GM12878 (cell line): ENCODE results near the gene CACNA2D1. TPM values are rescaled to one million over a fixed set of nuclear protein-coding genes. Genes with fewer than 3 reads are reported as not detected.

Source experiments
- ATAC-seq: fragments of 200-7000 bp; cut with Tn5 transposase; 3 replicates; pipeline ENCODE4 v1.9.1; 2020; ENCODE audit warnings: mild to moderate bottlenecking, moderate library complexity
- BruUV-seq: library from RNA; stranded (reverse); fragments of 400-500 nt; replicated peaks from 2 replicates; lab custom pipeline; 2021; lab: Mats Ljungman, UMichigan
- CTCF ChIA-PET: fragments of 300-600 bp; sonication (Branson Sonifier 250); formaldehyde crosslinking; extraction: SDS; loops from one replicate; lab custom pipeline; 2021; ENCODE audit warnings: inconsistent platforms; lab: Yijun Ruan, JAX
- POLR2A ChIA-PET: fragments of 350-600 bp; formaldehyde crosslinking; extraction: SDS; loops from one replicate; lab custom pipeline; 2021; ENCODE audit warnings: inconsistent platforms; lab: Charles Lee
- RAD21 ChIA-PET: fragments of 300-600 bp; sonication (Branson Sonifier 250); formaldehyde crosslinking; loops from one replicate; lab custom pipeline; 2023; ENCODE audit warnings: antibody characterized with exemption; ENCODE audit not compliant: unreplicated experiment; lab: Charles Lee
- SMC1A ChIA-PET: fragments of 300-600 bp; sonication (Branson Sonifier 250); formaldehyde crosslinking; loops from one replicate; lab custom pipeline; 2023; ENCODE audit not compliant: unreplicated experiment, uncharacterized antibody; lab: Charles Lee
- DNase-seq: peaks from one replicate; pipeline ENCODE4 v3.0.0-alpha.2; 2011; ENCODE audit warnings: low read depth, low spot score
- FAIRE-seq: peaks from 3 replicates; lab custom pipeline; 2011; peaks lifted over from hg19 to GRCh38; lab: Jason Lieb, UNC
- H2AFZ ChIP-seq: 2 replicates; pipeline ENCODE4 v1.6.0; 2011; ENCODE audit warnings: low read depth, low read length, control low read depth; ENCODE audit not compliant: control insufficient read depth
- H3K27ac ChIP-seq: 2 replicates; pipeline ENCODE4 v1.5.1; 2011; ENCODE audit warnings: control low read depth; ENCODE audit not compliant: control insufficient read depth, insufficient read depth
- H3K27me3 ChIP-seq, 2 experiments: replicated peaks in 1 of 2; 2 replicates each; pipeline versions ENCODE4 v1.6.0 to v1.6.1; 2011; ENCODE audit warnings: low read length in 1 of 2; ENCODE audit not compliant: control insufficient read depth in 2 of 2, insufficient read depth in 2 of 2
- H3K36me3 ChIP-seq, 2 experiments: 2 replicates each; pipeline ENCODE4 v1.5.1; 2011; ENCODE audit warnings: low read length in 1 of 2; ENCODE audit not compliant: control insufficient read depth in 2 of 2, insufficient read depth in 2 of 2
- H3K4me1 ChIP-seq: 2 replicates; pipeline ENCODE4 v1.6.1; 2011; ENCODE audit warnings: mild to moderate bottlenecking, low read length, moderate library complexity, mixed read lengths; ENCODE audit not compliant: control insufficient read depth, insufficient read depth
- H3K4me2 ChIP-seq: 2 replicates; pipeline ENCODE4 v1.6.0; 2011; ENCODE audit warnings: control low read depth; ENCODE audit not compliant: control insufficient read depth, insufficient read depth
- H3K4me3 ChIP-seq: fragments of 200-600 bp; sonication (generic); 2 replicates; pipeline ENCODE4 v1.5.1; 2016
- H3K79me2 ChIP-seq: 2 replicates; pipeline ENCODE4 v1.6.0; 2011; ENCODE audit warnings: low read length; ENCODE audit not compliant: control insufficient read depth, insufficient read depth
- H3K9ac ChIP-seq: 2 replicates; pipeline ENCODE4 v1.8.0; 2011; ENCODE audit warnings: low read length, control low read depth, mixed read lengths; ENCODE audit not compliant: control insufficient read depth, insufficient read depth
- H3K9me3 ChIP-seq: replicated peaks from 3 replicates; pipeline ENCODE4 v1.5.1; 2011; ENCODE audit warnings: mild to moderate bottlenecking, low read length; ENCODE audit not compliant: control insufficient read depth, insufficient read depth
- H4K20me1 ChIP-seq: 2 replicates; pipeline ENCODE4 v1.6.0; 2011; ENCODE audit not compliant: control insufficient read depth, insufficient read depth
- BACH1 ChIP-seq: fragments of 450-650 bp; IDR thresholded peaks from 2 replicates; pipeline ENCODE4 v1.6.1; 2017; ENCODE audit warnings: mild to moderate bottlenecking, borderline replicate concordance
- ESRRA ChIP-seq: IDR thresholded peaks from 2 replicates; pipeline ENCODE4 v1.6.1; 2012; ENCODE audit warnings: mild to moderate bottlenecking, low read length, improper control_type of control experiment
- FOXM1 ChIP-seq: IDR thresholded peaks from 2 replicates; pipeline ENCODE4 v1.6.1; 2012; ENCODE audit warnings: low read depth, mild to moderate bottlenecking, inconsistent platforms, low read length, moderate library complexity
- NBN ChIP-seq: fragments of 450-650 bp; IDR thresholded peaks from 2 replicates; pipeline ENCODE4 v1.6.1; 2016
- NR2C2 ChIP-seq: IDR thresholded peaks from 2 replicates; pipeline ENCODE4 v1.6.1; 2011; ENCODE audit warnings: borderline replicate concordance, low read depth; ENCODE audit not compliant: control insufficient read depth, insufficient read length
- POU2F2 ChIP-seq: IDR thresholded peaks from 3 replicates; pipeline ENCODE4 v1.6.1; 2011; ENCODE audit warnings: low read depth, mild to moderate bottlenecking, low read length, borderline replicate concordance
- RAD51 ChIP-seq: fragments of 450-650 bp; IDR thresholded peaks from 2 replicates; pipeline ENCODE4 v1.6.1; 2016; ENCODE audit warnings: moderate library complexity, mild to moderate bottlenecking, inconsistent platforms
- RUNX3 ChIP-seq: IDR thresholded peaks from 2 replicates; pipeline ENCODE4 v1.6.1; 2012; ENCODE audit warnings: low read length, inconsistent platforms
- SREBF2 ChIP-seq: IDR thresholded peaks from 2 replicates; pipeline ENCODE4 v1.6.1; 2012; ENCODE audit warnings: mild to moderate bottlenecking, low read length
- TARDBP ChIP-seq: IDR thresholded peaks from 2 replicates; pipeline ENCODE4 v1.6.1; 2016; ENCODE audit warnings: borderline replicate concordance
- TBL1XR1 ChIP-seq: IDR thresholded peaks from 2 replicates; pipeline ENCODE4 v1.6.1; 2012; ENCODE audit warnings: low read depth, low read length, improper control_type of control experiment
- TCF7 ChIP-seq: IDR thresholded peaks from 2 replicates; pipeline ENCODE4 v1.6.1; 2014; ENCODE audit warnings: antibody characterized with exemption, borderline replicate concordance
- WGBS: methylation state at CpG from one replicate; pipeline ENCODE4 v1.1.6; 2016; ENCODE audit warnings: low lambda C conversion rate; ENCODE audit not compliant: insufficient replicate concordance, insufficient coverage; ENCODE audit errors: missing lambda C conversion rate; 5-methylcytosine and 5-hydroxymethylcytosine counted together
- in situ Hi-C: fragments of 300-500 bp; cut with MboI; formaldehyde crosslinking; loops from 9 replicates; pipeline ENCODE4 v1.14.3; 2018; ENCODE audit warnings: mixed read lengths
- intact Hi-C: fragments of 100-400 bp; cut with micrococcal nuclease; formaldehyde crosslinking; loops from one replicate; pipeline ENCODE4 v1.14.2; 2022; ENCODE audit not compliant: unreplicated experiment
- polyA plus RNA-seq, 11 experiments: library from polyadenylated mRNA; depleted of rRNA in 4 of 11; unstranded in 6 of 11; stranded (reverse) in 5 of 11; fragments of >200 nt; fragmentation: Nextera tagmentation in 4 of 11; fragmentation: Illumina TruSeq in 1 of 11; extraction: Ambion mirVana in 4 of 11; extraction: Trizol in 1 of 11; gene quantifications; 1 replicate in 1 of 11; 2 replicates in 10 of 11; pipeline versions ENCODE4 v1.2.1 to v1.2.3, GENCODE V29; 2011 to 2016; ENCODE audit warnings: inconsistent platforms in 2 of 11, missing spikeins in 2 of 11, low read depth in 1 of 11
- total RNA-seq, 4 experiments: library from RNA; depleted of rRNA in 3 of 4; stranded (reverse); fragments of >200 nt in 3 of 4; fragmentation: Illumina TruSeq in 1 of 4; extraction: Trizol in 1 of 4; gene quantifications; 2 replicates each; pipeline versions ENCODE4 v1.2.1 to v1.2.3, GENCODE V29; 2013 to 2021
- TF ChIP-seq, protein P1 (sequence below): fragments of 450-650 bp; formaldehyde crosslinking; IDR thresholded peaks from 2 replicates; pipeline ENCODE4 v1.5.0; 2022; ENCODE audit warnings: mild to moderate bottlenecking, missing genetic modification characterization
- TF ChIP-seq, protein P2 (sequence below): IDR thresholded peaks from 2 replicates; pipeline ENCODE4 v1.6.1; 2011; ENCODE audit warnings: borderline replicate concordance, low read depth, mild to moderate bottlenecking, moderate library complexity, low read length; ENCODE audit not compliant: insufficient read depth, poor library complexity, severe bottlenecking
- TF ChIP-seq, protein P3 (sequence below): IDR thresholded peaks from 2 replicates; pipeline ENCODE4 v1.6.1; 2012; ENCODE audit warnings: mild to moderate bottlenecking, low read depth, low read length
- TF ChIP-seq, protein P4 (sequence below): IDR thresholded peaks from 2 replicates; pipeline ENCODE4 v1.6.1; 2012; ENCODE audit warnings: low read length, inconsistent platforms

CACNA2D1 gene
- total and polyA plus RNA-seq, 10 of the 15 experiments (the other 5 are each of a cell fraction or from before 2014, with no cell fraction given): 0.14 to 14.8 (median 0.97) TPM

DNA sequence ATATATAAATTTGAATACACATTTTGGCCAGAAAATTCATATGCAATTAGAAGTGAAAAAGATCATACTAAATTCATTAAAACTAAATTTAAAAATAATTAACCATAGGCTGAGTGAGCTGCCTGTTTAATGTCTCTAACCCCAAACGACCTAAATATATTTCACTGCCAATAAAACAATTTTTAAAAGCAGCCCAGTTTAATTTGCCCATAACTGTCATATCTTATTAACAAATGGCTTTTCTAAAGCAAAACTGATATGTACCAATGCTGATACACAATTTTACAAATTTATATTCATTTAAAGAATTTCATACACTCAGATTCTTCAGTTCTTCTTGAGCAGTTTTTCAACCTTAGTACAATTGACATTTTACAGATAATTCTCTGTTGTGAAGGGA is 99.9 kb downstream of the CACNA2D1 start:
- Histone ChIP-seq H3K4me3 (no peak overlapping the region), H3K27me3 (no peaks in the 10 kb centered on the region), H3K9ac (no peak overlapping the region), H3K4me1 (no peaks in the 10 kb centered on the region), H3K79me2 (no peaks in the 10 kb centered on the region), H2AFZ (no peak overlapping the region), H3K9me3 (no peaks in the 10 kb centered on the region), H4K20me1 (no peaks in the 10 kb centered on the region), H3K27ac (no peak overlapping the region), H3K36me3 (no peaks in the 10 kb centered on the region), H3K4me2 (no peak overlapping the region)
- ATAC-seq: no peak
- in situ Hi-C loops: no loop called here
- WGBS: 0% methylated on average over 1 of the region's 1 CpG
- SMC1A ChIA-PET: interaction anchor here (1.3 to 3.1 kb wide), 5 partner anchors 13 to 34 kb away, joined by 3 to 13 read pairs (median 3); no protein-coding TSS in a partner anchor
- RAD21 ChIA-PET: no interaction called here
- CTCF ChIA-PET: interaction anchor here (1.0 to 3.5 kb wide), 3 partner anchors 9 to 15 kb away, joined by 3 to 18 read pairs (median 4); no protein-coding TSS in a partner anchor
- POLR2A ChIA-PET: interaction anchor here (1.5 kb wide), 1 partner anchor 11 kb away, joined by 3 read pairs; no protein-coding TSS in a partner anchor
- intact Hi-C loops: no loop called here
- no peak for DNase-seq
- BruUV-seq: no TSS peak
- FAIRE-seq: no peak
- TF ChIP-seq, protein P1, sequence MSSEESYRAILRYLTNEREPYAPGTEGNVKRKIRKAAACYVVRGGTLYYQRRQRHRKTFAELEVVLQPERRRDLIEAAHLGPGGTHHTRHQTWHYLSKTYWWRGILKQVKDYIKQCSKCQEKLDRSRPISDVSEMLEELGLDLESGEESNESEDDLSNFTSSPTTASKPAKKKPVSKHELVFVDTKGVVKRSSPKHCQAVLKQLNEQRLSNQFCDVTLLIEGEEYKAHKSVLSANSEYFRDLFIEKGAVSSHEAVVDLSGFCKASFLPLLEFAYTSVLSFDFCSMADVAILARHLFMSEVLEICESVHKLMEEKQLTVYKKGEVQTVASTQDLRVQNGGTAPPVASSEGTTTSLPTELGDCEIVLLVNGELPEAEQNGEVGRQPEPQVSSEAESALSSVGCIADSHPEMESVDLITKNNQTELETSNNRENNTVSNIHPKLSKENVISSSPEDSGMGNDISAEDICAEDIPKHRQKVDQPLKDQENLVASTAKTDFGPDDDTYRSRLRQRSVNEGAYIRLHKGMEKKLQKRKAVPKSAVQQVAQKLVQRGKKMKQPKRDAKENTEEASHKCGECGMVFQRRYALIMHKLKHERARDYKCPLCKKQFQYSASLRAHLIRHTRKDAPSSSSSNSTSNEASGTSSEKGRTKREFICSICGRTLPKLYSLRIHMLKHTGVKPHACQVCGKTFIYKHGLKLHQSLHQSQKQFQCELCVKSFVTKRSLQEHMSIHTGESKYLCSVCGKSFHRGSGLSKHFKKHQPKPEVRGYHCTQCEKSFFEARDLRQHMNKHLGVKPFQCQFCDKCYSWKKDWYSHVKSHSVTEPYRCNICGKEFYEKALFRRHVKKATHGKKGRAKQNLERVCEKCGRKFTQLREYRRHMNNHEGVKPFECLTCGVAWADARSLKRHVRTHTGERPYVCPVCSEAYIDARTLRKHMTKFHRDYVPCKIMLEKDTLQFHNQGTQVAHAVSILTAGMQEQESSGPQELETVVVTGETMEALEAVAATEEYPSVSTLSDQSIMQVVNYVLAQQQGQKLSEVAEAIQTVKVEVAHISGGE (CRISPR knock-in tag): no peak
- TF ChIP-seq POU2F2 (no peak), SREBF2 (no peak), NR2C2 (no peak), ESRRA (no peak), TBL1XR1 (no peak), RAD51 (no peak), NBN (no peak), TARDBP (no peak), BACH1 (no peak), FOXM1 (no peak), TCF7 (no peak), RUNX3 (no peak)
- TF ChIP-seq, protein P2, sequence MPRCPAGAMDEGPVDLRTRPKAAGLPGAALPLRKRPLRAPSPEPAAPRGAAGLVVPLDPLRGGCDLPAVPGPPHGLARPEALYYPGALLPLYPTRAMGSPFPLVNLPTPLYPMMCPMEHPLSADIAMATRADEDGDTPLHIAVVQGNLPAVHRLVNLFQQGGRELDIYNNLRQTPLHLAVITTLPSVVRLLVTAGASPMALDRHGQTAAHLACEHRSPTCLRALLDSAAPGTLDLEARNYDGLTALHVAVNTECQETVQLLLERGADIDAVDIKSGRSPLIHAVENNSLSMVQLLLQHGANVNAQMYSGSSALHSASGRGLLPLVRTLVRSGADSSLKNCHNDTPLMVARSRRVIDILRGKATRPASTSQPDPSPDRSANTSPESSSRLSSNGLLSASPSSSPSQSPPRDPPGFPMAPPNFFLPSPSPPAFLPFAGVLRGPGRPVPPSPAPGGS: no peak
- TF ChIP-seq, protein P3, sequence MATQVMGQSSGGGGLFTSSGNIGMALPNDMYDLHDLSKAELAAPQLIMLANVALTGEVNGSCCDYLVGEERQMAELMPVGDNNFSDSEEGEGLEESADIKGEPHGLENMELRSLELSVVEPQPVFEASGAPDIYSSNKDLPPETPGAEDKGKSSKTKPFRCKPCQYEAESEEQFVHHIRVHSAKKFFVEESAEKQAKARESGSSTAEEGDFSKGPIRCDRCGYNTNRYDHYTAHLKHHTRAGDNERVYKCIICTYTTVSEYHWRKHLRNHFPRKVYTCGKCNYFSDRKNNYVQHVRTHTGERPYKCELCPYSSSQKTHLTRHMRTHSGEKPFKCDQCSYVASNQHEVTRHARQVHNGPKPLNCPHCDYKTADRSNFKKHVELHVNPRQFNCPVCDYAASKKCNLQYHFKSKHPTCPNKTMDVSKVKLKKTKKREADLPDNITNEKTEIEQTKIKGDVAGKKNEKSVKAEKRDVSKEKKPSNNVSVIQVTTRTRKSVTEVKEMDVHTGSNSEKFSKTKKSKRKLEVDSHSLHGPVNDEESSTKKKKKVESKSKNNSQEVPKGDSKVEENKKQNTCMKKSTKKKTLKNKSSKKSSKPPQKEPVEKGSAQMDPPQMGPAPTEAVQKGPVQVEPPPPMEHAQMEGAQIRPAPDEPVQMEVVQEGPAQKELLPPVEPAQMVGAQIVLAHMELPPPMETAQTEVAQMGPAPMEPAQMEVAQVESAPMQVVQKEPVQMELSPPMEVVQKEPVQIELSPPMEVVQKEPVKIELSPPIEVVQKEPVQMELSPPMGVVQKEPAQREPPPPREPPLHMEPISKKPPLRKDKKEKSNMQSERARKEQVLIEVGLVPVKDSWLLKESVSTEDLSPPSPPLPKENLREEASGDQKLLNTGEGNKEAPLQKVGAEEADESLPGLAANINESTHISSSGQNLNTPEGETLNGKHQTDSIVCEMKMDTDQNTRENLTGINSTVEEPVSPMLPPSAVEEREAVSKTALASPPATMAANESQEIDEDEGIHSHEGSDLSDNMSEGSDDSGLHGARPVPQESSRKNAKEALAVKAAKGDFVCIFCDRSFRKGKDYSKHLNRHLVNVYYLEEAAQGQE: no peak
- TF ChIP-seq, protein P4, sequence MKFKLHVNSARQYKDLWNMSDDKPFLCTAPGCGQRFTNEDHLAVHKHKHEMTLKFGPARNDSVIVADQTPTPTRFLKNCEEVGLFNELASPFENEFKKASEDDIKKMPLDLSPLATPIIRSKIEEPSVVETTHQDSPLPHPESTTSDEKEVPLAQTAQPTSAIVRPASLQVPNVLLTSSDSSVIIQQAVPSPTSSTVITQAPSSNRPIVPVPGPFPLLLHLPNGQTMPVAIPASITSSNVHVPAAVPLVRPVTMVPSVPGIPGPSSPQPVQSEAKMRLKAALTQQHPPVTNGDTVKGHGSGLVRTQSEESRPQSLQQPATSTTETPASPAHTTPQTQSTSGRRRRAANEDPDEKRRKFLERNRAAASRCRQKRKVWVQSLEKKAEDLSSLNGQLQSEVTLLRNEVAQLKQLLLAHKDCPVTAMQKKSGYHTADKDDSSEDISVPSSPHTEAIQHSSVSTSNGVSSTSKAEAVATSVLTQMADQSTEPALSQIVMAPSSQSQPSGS: no peak
